ENCODE results near the gene CYP19A1. TPM values are rescaled to one million over a fixed set of nuclear protein-coding genes. Genes with fewer than 3 reads are reported as not detected.
"Not testable (repeated sequence)": the region's sequence is repeated elsewhere in the genome, so short reads cannot be mapped to it uniquely, and the experiment has no call there.

The CYP19A1 gene
- total RNA-seq, 1 experiment from 2014 or later: 0.94 TPM

DNA sequence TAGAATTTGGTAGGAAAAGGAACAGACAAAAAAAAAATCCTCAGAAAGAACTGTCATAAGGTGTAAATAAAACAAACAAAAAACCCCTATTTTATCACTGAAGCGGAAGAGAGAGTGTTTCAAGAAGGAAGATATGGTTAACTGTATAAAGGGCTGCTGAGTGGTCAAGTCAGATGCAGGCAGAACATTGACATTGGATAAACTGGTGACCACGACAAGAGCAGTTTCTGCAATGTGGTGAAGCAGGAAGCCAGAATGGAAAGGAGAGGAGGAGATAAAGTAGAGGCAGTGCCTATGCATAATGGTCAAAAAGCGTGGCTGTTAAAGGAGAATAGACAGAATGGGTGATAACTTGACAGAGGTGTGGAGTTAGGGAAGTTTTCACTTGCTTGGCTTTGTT, 75.3 kb downstream of the CYP19A1 start:
- no peak overlapping the region for H3K4me2 ChIP-seq
- H3K9me2 ChIP-seq (ENCODE audit: insufficient read depth): no peaks in the 10 kb centered on the region
- CTCF ChIA-PET: no interaction called here
- POLR2A ChIA-PET (ENCODE audit: unreplicated experiment): no interaction called here
- H3K27ac ChIP-seq: no peak overlapping the region
- intact Hi-C loops (cut with micrococcal nuclease; ENCODE audit: unreplicated experiment): no loop called here
- no peaks in the 10 kb centered on the region for H3K36me3 ChIP-seq (ENCODE audit: low read depth)
- no peak for DNase-seq
- no peak overlapping the region for H3K4me3 ChIP-seq
- no peaks in the 10 kb centered on the region for H3K79me2 ChIP-seq (ENCODE audit: low read depth)
- no peaks in the 10 kb centered on the region for H3K9me3 ChIP-seq (ENCODE audit: insufficient read depth, low read depth)
- H3K4me1 ChIP-seq (replicated peaks; ENCODE audit: insufficient read depth): no peaks in the 10 kb centered on the region
- H3F3A ChIP-seq (ENCODE audit: insufficient read depth, low read depth): no peaks in the 10 kb centered on the region
- H2AFZ ChIP-seq: no peak overlapping the region
- no TSS peak for BruUV-seq (replicated peaks)
- peaks cover 16% of the 10 kb centered on the region; the same call in 1 of the 2 replicates for H3K27me3 ChIP-seq (ENCODE audit: insufficient read depth, low read depth)
- TF ChIP-seq, protein P1, sequence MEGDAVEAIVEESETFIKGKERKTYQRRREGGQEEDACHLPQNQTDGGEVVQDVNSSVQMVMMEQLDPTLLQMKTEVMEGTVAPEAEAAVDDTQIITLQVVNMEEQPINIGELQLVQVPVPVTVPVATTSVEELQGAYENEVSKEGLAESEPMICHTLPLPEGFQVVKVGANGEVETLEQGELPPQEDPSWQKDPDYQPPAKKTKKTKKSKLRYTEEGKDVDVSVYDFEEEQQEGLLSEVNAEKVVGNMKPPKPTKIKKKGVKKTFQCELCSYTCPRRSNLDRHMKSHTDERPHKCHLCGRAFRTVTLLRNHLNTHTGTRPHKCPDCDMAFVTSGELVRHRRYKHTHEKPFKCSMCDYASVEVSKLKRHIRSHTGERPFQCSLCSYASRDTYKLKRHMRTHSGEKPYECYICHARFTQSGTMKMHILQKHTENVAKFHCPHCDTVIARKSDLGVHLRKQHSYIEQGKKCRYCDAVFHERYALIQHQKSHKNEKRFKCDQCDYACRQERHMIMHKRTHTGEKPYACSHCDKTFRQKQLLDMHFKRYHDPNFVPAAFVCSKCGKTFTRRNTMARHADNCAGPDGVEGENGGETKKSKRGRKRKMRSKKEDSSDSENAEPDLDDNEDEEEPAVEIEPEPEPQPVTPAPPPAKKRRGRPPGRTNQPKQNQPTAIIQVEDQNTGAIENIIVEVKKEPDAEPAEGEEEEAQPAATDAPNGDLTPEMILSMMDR (conservative IDR thresholded peaks at IDR 0.05): no peak
- TF ChIP-seq EZH2 (IDR thresholded peaks at IDR 0.05; ENCODE audit: low read depth): no peak
- no peaks in the 10 kb centered on the region for H4K20me1 ChIP-seq (ENCODE audit: insufficient read depth)

DNA sequence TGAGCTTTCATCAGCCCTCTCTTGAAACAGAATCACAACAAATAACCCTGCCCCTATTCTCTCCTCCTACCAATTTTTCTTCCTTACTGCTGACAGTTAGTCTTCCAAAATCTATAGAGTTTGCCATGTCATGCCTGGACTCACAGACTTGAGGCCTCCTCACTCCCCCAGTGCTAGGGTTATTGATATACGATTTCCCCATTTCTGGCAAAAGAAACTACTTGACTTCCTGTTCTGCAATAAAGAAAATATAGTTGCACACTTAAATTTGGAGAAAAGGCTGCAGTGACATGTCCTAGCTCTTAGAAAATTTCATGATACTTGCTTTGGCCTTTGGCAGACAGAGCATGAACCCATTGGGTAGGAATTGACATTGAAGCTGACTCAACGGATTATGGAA, 75.9 kb downstream of the CYP19A1 start:
- Histone ChIP-seq H3K4me3 (no peak overlapping the region), H2AFZ (no peak overlapping the region), H4K20me1 (ENCODE audit: insufficient read depth) (no peaks in the 10 kb centered on the region), H3K4me1 (replicated peaks; ENCODE audit: insufficient read depth) (no peaks in the 10 kb centered on the region), H3K27ac (no peak overlapping the region), H3K36me3 (ENCODE audit: low read depth) (no peaks in the 10 kb centered on the region), H3K27me3 (ENCODE audit: insufficient read depth, low read depth) (peaks cover 11% of the 10 kb centered on the region; the same call in 1 of the 2 replicates), H3K79me2 (ENCODE audit: low read depth) (no peaks in the 10 kb centered on the region), H3K9me2 (ENCODE audit: insufficient read depth) (no peaks in the 10 kb centered on the region), H3F3A (ENCODE audit: insufficient read depth, low read depth) (no peaks in the 10 kb centered on the region), H3K4me2 (no peak overlapping the region), H3K9me3 (ENCODE audit: insufficient read depth, low read depth) (no peaks in the 10 kb centered on the region)
- BruUV-seq (replicated peaks): no TSS peak
- intact Hi-C loops (cut with micrococcal nuclease; ENCODE audit: unreplicated experiment): no loop called here
- POLR2A ChIA-PET (ENCODE audit: unreplicated experiment): no interaction called here
- no peak for DNase-seq
- CTCF ChIA-PET: no interaction called here
- TF ChIP-seq, protein P1 (conservative IDR thresholded peaks at IDR 0.05): no peak
- TF ChIP-seq EZH2 (IDR thresholded peaks at IDR 0.05; ENCODE audit: low read depth): no peak

DNA sequence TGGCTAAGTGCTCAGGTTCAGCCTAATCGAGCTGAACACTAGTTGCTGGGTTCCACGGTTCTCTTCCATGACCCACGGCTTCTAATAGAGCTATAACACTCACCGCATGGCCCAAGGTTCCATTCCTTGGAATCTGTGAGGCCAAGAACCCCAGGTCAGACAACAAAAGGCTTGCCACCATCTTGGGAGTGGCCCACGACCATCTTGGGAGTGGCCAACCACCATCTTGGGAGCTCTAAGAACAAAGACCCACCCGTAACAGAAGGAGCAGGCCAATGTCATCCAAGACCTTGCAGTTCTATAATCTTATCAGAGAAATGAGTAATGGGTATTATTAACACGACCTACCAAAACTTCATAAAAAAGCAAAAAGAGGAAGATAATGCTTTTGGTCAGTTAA, 77.3 kb downstream of the CYP19A1 start:
- H3K9me3 ChIP-seq (ENCODE audit: insufficient read depth, low read depth); POLR2A ChIA-PET (ENCODE audit: unreplicated experiment); H4K20me1 ChIP-seq (ENCODE audit: insufficient read depth); CTCF ChIA-PET; H3K4me1 ChIP-seq (replicated peaks; ENCODE audit: insufficient read depth); H3K27ac ChIP-seq; BruUV-seq (replicated peaks); H3K36me3 ChIP-seq (ENCODE audit: low read depth); H3K9me2 ChIP-seq (ENCODE audit: insufficient read depth); intact Hi-C loops (cut with micrococcal nuclease; ENCODE audit: unreplicated experiment); H3K27me3 ChIP-seq (ENCODE audit: insufficient read depth, low read depth); DNase-seq; H2AFZ ChIP-seq; H3K4me3 ChIP-seq; H3K79me2 ChIP-seq (ENCODE audit: low read depth); H3F3A ChIP-seq (ENCODE audit: insufficient read depth, low read depth); H3K4me2 ChIP-seq: not testable (repeated sequence)

DNA sequence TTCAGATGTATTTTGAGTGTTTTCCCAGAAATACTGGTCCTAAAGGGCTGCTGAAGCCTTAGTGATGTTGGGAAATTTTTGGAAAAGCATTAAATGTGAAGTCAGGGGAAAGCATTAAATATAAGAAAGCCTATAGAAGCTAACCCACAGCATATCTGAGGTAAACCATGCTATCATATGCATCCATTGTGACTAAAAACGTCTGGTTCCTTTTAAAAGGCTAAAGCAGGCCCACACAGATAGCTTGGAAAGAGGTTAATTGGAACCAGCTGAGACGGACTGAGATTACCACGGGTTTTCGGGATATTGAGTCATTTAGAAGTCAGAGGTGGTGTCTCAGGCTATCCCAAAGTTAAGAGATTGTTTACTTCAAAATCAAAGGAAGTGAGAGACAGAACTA, 78.2 kb downstream of the CYP19A1 start:
- POLR2A ChIA-PET (ENCODE audit: unreplicated experiment): no interaction called here
- Histone ChIP-seq H3K36me3 (ENCODE audit: low read depth) (no peaks in the 10 kb centered on the region), H3K4me1 (replicated peaks; ENCODE audit: insufficient read depth) (no peaks in the 10 kb centered on the region), H3K79me2 (ENCODE audit: low read depth) (no peaks in the 10 kb centered on the region), H3K4me2 (no peak overlapping the region), H4K20me1 (ENCODE audit: insufficient read depth) (no peaks in the 10 kb centered on the region), H3K27ac (no peak overlapping the region), H3K4me3 (no peak overlapping the region), H3F3A (ENCODE audit: insufficient read depth, low read depth) (no peaks in the 10 kb centered on the region), H3K27me3 (ENCODE audit: insufficient read depth, low read depth) (peaks cover 2% of the 10 kb centered on the region; the same call in 1 of the 2 replicates), H2AFZ (no peak overlapping the region), H3K9me3 (ENCODE audit: insufficient read depth, low read depth) (no peaks in the 10 kb centered on the region), H3K9me2 (ENCODE audit: insufficient read depth) (no peaks in the 10 kb centered on the region)
- TF ChIP-seq, protein P1 (conservative IDR thresholded peaks at IDR 0.05): no peak
- no peak for TF ChIP-seq EZH2 (IDR thresholded peaks at IDR 0.05; ENCODE audit: low read depth)
- CTCF ChIA-PET: no interaction called here
- DNase-seq: no peak
- no TSS peak for BruUV-seq (replicated peaks)
- intact Hi-C loops (cut with micrococcal nuclease; ENCODE audit: unreplicated experiment): no loop called here

All from PC-9 (cell line).